ENCODE results near the gene EFCAB6. TPM values are rescaled to one million over a fixed set of nuclear protein-coding genes. Genes with fewer than 3 reads are reported as not detected.

The EFCAB6 gene
- total and polyA plus RNA-seq, 10 of the 15 experiments (the other 5 are each of a cell fraction or from before 2014, with no cell fraction given) = 0.05 to 0.42 (median 0.19) TPM

GRCh38 chr22:43533656-43534428, 278.3 kb downstream of the EFCAB6 start (continued):
- TF ChIP-seq, protein P1, sequence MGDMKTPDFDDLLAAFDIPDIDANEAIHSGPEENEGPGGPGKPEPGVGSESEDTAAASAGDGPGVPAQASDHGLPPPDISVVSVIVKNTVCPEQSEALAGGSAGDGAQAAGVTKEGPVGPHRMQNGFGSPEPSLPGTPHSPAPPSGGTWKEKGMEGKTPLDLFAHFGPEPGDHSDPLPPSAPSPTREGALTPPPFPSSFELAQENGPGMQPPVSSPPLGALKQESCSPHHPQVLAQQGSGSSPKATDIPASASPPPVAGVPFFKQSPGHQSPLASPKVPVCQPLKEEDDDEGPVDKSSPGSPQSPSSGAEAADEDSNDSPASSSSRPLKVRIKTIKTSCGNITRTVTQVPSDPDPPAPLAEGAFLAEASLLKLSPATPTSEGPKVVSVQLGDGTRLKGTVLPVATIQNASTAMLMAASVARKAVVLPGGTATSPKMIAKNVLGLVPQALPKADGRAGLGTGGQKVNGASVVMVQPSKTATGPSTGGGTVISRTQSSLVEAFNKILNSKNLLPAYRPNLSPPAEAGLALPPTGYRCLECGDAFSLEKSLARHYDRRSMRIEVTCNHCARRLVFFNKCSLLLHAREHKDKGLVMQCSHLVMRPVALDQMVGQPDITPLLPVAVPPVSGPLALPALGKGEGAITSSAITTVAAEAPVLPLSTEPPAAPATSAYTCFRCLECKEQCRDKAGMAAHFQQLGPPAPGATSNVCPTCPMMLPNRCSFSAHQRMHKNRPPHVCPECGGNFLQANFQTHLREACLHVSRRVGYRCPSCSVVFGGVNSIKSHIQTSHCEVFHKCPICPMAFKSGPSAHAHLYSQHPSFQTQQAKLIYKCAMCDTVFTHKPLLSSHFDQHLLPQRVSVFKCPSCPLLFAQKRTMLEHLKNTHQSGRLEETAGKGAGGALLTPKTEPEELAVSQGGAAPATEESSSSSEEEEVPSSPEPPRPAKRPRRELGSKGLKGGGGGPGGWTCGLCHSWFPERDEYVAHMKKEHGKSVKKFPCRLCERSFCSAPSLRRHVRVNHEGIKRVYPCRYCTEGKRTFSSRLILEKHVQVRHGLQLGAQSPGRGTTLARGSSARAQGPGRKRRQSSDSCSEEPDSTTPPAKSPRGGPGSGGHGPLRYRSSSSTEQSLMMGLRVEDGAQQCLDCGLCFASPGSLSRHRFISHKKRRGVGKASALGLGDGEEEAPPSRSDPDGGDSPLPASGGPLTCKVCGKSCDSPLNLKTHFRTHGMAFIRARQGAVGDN (IDR thresholded peaks at IDR 0.05) = no peak
- TF ChIP-seq ETV6 (conservative IDR thresholded peaks at IDR 0.05 in 1 of 2, IDR thresholded peaks at IDR 0.05 in 1 of 2; ENCODE audit: borderline replicate concordance in 1 of 2, low read depth in 1 of 2) = no peak
- no peak for TF ChIP-seq POLR2AphosphoS5 (IDR thresholded peaks at IDR 0.05; ENCODE audit: low read length)

DNA sequence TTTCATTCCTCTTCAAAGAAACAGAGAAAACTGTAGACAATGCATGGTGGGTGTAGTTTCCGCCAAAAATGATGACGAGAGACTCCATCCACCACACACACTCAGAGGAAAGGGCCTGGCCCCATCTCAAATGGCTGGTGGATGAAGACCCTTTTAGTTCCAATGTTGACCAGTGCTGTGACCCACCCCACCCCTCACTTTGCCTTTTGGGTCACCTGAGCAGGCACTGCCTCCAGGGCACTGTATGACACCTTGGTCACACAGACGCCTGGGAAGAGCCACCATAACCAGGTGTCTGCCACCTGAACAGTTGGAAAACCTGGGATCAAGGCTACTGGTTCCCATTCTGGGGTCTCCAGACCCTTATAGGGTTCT, 279.0 kb downstream of the EFCAB6 start:
- in situ Hi-C loops (cut with MboI) (no loop called here), intact Hi-C loops (cut with micrococcal nuclease; ENCODE audit: unreplicated experiment) (no loop called here)
- H3K27ac ChIP-seq (ENCODE audit: control insufficient read depth, insufficient read depth) = no peak overlapping the region
- no peak for ATAC-seq
- no peaks in the 10 kb centered on the region for H3K79me2 ChIP-seq (ENCODE audit: control insufficient read depth, insufficient read depth, low read length)
- DNase-seq (ENCODE audit: low read depth, low spot score) = no peak
- H3K27me3 ChIP-seq (replicated peaks in 1 of 2; ENCODE audit: control insufficient read depth in 2 of 2, insufficient read depth in 2 of 2, low read length in 1 of 2) = no peaks in the 10 kb centered on the region; a peak in 1 of 4 replicates
- FAIRE-seq = no peak
- no peak overlapping the region for H2AFZ ChIP-seq (ENCODE audit: control insufficient read depth, low read depth, low read length)
- no peak overlapping the region for H3K9ac ChIP-seq (ENCODE audit: control insufficient read depth, insufficient read depth, low read length)
- H3K9me3 ChIP-seq (replicated peaks; ENCODE audit: control insufficient read depth, insufficient read depth, low read length) = no peaks in the 10 kb centered on the region
- POLR2A ChIA-PET = interaction anchor here (0.7 kb wide), 1 partner anchor 292 kb away, joined by 4 read pairs; no protein-coding TSS in a partner anchor
- 42% methylated on average over 3 of the region's 3 CpGs for WGBS (ENCODE audit: insufficient coverage, insufficient replicate concordance, low lambda C conversion rate, missing lambda C conversion rate)
- no peak overlapping the region for H3K4me3 ChIP-seq
- SMC1A ChIA-PET (ENCODE audit: uncharacterized antibody, unreplicated experiment) = no interaction called here
- no peak overlapping the region for H3K4me2 ChIP-seq (ENCODE audit: control insufficient read depth, insufficient read depth)
- CTCF ChIA-PET = interaction anchor here (0.6 kb wide), 1 partner anchor 419 kb away, joined by 4 read pairs; no protein-coding TSS in a partner anchor
- no peaks in the 10 kb centered on the region for H3K4me1 ChIP-seq (ENCODE audit: control insufficient read depth, insufficient read depth, low read length)
- BruUV-seq (replicated peaks) = no TSS peak
- RAD21 ChIA-PET (ENCODE audit: unreplicated experiment) = no interaction called here
- H4K20me1 ChIP-seq (ENCODE audit: control insufficient read depth, insufficient read depth) = no peaks in the 10 kb centered on the region
- no peaks in the 10 kb centered on the region for H3K36me3 ChIP-seq (ENCODE audit: control insufficient read depth in 2 of 2, insufficient read depth in 2 of 2, low read length in 1 of 2)
- TF ChIP-seq MTA3 (IDR thresholded peaks at IDR 0.05; ENCODE audit: borderline replicate concordance, low read length) (no peak), EED (IDR thresholded peaks at IDR 0.05; ENCODE audit: low read depth) (no peak), TCF7 (IDR thresholded peaks at IDR 0.05; ENCODE audit: borderline replicate concordance) (no peak), MXI1 (IDR thresholded peaks at IDR 0.05; ENCODE audit: low read depth, low read length) (no peak), E4F1 (IDR thresholded peaks at IDR 0.05; ENCODE audit: borderline replicate concordance, partially characterized antibody) (no peak), POLR2A (IDR thresholded peaks at IDR 0.05; ENCODE audit: low read depth, low read length) (no peak)
- TF ChIP-seq, protein P2, sequence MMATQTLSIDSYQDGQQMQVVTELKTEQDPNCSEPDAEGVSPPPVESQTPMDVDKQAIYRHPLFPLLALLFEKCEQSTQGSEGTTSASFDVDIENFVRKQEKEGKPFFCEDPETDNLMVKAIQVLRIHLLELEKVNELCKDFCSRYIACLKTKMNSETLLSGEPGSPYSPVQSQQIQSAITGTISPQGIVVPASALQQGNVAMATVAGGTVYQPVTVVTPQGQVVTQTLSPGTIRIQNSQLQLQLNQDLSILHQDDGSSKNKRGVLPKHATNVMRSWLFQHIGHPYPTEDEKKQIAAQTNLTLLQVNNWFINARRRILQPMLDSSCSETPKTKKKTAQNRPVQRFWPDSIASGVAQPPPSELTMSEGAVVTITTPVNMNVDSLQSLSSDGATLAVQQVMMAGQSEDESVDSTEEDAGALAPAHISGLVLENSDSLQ (IDR thresholded peaks at IDR 0.05) = no peak
- TF ChIP-seq, protein P3, sequence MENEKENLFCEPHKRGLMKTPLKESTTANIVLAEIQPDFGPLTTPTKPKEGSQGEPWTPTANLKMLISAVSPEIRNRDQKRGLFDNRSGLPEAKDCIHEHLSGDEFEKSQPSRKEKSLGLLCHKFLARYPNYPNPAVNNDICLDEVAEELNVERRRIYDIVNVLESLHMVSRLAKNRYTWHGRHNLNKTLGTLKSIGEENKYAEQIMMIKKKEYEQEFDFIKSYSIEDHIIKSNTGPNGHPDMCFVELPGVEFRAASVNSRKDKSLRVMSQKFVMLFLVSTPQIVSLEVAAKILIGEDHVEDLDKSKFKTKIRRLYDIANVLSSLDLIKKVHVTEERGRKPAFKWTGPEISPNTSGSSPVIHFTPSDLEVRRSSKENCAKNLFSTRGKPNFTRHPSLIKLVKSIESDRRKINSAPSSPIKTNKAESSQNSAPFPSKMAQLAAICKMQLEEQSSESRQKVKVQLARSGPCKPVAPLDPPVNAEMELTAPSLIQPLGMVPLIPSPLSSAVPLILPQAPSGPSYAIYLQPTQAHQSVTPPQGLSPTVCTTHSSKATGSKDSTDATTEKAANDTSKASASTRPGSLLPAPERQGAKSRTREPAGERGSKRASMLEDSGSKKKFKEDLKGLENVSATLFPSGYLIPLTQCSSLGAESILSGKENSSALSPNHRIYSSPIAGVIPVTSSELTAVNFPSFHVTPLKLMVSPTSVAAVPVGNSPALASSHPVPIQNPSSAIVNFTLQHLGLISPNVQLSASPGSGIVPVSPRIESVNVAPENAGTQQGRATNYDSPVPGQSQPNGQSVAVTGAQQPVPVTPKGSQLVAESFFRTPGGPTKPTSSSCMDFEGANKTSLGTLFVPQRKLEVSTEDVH (IDR thresholded peaks at IDR 0.05; ENCODE audit: low read depth, partially characterized antibody) = no peak

Measured in GM12878 (cell line).